ENCODE results near the gene CRISPLD2.

Gene CRISPLD2

DNA sequence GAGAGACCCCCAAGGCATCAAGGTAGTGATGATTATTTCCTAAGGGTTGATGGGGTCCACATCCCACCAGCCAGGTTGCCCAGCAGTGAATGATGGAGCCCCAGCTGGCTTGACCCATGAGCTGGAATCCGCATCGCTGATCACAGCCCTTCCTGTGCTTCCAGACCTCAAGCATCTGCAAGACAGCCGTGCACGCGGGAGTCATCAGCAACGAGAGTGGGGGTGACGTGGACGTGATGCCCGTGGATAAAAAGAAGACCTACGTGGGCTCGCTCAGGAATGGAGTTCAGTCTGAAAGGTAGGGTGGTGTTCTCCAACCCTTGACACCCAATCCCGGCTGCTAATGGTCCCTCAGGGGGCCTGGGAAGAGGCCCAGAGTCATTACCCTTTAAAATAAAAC, 69.3 kb downstream of the CRISPLD2 start:
- TF ChIP-seq, protein P1, sequence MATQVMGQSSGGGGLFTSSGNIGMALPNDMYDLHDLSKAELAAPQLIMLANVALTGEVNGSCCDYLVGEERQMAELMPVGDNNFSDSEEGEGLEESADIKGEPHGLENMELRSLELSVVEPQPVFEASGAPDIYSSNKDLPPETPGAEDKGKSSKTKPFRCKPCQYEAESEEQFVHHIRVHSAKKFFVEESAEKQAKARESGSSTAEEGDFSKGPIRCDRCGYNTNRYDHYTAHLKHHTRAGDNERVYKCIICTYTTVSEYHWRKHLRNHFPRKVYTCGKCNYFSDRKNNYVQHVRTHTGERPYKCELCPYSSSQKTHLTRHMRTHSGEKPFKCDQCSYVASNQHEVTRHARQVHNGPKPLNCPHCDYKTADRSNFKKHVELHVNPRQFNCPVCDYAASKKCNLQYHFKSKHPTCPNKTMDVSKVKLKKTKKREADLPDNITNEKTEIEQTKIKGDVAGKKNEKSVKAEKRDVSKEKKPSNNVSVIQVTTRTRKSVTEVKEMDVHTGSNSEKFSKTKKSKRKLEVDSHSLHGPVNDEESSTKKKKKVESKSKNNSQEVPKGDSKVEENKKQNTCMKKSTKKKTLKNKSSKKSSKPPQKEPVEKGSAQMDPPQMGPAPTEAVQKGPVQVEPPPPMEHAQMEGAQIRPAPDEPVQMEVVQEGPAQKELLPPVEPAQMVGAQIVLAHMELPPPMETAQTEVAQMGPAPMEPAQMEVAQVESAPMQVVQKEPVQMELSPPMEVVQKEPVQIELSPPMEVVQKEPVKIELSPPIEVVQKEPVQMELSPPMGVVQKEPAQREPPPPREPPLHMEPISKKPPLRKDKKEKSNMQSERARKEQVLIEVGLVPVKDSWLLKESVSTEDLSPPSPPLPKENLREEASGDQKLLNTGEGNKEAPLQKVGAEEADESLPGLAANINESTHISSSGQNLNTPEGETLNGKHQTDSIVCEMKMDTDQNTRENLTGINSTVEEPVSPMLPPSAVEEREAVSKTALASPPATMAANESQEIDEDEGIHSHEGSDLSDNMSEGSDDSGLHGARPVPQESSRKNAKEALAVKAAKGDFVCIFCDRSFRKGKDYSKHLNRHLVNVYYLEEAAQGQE (IDR thresholded peaks at IDR 0.05; ENCODE audit: insufficient replicate concordance, low read depth) = no peak
- TF ChIP-seq SPI1 (IDR thresholded peaks at IDR 0.05; ENCODE audit: borderline replicate concordance, low read depth) (no peak), POLR2AphosphoS5 (IDR thresholded peaks at IDR 0.05; ENCODE audit: low read depth) (no peak), GABPA (IDR thresholded peaks at IDR 0.05; ENCODE audit: low read depth) (no peak)
- TF ChIP-seq, protein P2, sequence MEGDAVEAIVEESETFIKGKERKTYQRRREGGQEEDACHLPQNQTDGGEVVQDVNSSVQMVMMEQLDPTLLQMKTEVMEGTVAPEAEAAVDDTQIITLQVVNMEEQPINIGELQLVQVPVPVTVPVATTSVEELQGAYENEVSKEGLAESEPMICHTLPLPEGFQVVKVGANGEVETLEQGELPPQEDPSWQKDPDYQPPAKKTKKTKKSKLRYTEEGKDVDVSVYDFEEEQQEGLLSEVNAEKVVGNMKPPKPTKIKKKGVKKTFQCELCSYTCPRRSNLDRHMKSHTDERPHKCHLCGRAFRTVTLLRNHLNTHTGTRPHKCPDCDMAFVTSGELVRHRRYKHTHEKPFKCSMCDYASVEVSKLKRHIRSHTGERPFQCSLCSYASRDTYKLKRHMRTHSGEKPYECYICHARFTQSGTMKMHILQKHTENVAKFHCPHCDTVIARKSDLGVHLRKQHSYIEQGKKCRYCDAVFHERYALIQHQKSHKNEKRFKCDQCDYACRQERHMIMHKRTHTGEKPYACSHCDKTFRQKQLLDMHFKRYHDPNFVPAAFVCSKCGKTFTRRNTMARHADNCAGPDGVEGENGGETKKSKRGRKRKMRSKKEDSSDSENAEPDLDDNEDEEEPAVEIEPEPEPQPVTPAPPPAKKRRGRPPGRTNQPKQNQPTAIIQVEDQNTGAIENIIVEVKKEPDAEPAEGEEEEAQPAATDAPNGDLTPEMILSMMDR (IDR thresholded peaks at IDR 0.05; ENCODE audit: insufficient read depth, low read length) = no peak
- Histone ChIP-seq H3K27ac (replicated peaks) (no peak overlapping the region), H3K4me3 (replicated peaks; ENCODE audit: insufficient read depth, low read length) (no peak overlapping the region), H3K27me3 (ENCODE audit: insufficient read depth, poor library complexity, severe bottlenecking) (peaks cover 16% of the 10 kb centered on the region)
- DNase-seq (ENCODE audit: low read depth in 1 of 2, low spot score in 1 of 2) = no peak

DNA sequence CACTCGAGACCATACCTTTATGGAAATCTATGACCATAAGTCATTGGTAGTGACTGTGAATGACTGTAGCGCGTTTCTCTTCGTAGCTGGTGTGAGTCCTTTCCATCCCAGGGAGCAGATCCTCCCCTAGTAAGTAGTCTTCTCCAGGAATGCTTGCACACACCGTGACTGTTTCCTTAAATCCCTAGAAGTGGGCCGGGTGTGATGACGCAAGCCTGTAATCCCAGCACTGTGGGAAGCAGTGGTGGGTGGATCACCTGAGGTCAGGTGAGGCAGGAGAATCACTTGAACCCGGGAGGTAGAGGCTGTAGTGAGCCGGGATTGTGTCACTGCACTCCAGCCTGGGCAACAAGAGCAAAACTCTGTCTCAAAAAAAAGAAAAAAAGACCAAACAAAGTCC, 70.6 kb downstream of the CRISPLD2 start:
- DNase-seq (ENCODE audit: low read depth in 1 of 2, low spot score in 1 of 2) = no peak
- Histone ChIP-seq H3K4me3 (replicated peaks; ENCODE audit: insufficient read depth, low read length) (no peak overlapping the region), H3K27ac (replicated peaks) (no peak overlapping the region), H3K27me3 (ENCODE audit: insufficient read depth, poor library complexity, severe bottlenecking) (peaks cover 10% of the 10 kb centered on the region)
- TF ChIP-seq, protein P2 (IDR thresholded peaks at IDR 0.05; ENCODE audit: insufficient read depth, low read length) = no peak
- TF ChIP-seq POLR2AphosphoS5 (IDR thresholded peaks at IDR 0.05; ENCODE audit: low read depth) (no peak), SPI1 (IDR thresholded peaks at IDR 0.05; ENCODE audit: borderline replicate concordance, low read depth) (no peak), GABPA (IDR thresholded peaks at IDR 0.05; ENCODE audit: low read depth) (no peak)
- TF ChIP-seq, protein P1 (IDR thresholded peaks at IDR 0.05; ENCODE audit: insufficient replicate concordance, low read depth) = no peak

DNA sequence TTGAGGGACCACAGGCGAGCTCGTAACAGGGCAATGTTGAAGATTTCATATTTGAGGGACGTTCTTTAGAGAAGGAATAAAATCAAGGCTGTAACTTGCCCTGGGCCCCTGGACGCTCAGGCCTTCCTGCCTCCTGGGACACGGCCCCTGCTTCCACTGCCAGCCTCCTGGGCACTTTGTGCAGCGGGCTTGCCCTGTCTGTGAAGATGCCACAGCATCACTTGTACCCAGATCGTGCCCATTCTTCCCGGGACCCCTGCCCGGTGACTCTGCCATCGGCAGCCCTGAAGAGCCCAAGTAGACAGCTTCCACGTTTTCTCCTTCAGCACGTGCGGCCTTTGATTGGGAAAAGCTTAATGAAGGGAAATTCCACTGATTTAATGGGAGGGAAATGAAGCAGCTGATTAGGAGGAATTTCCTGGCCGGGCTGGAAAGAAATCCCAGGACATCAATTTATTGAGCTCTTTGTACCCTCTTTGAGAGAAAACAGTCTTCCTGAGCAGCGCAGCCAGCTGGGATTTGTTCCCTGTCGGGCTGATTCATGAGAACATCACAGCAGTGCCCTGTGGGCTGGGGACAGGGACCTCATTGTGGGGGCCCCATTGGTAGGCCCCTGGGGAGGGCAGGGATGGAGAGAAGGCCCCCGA, 71.5 kb downstream of the CRISPLD2 start:
- H3K27ac ChIP-seq (replicated peaks) = no peak overlapping the region
- H3K27me3 ChIP-seq (ENCODE audit: insufficient read depth, poor library complexity, severe bottlenecking) = peaks cover 9% of the 10 kb centered on the region
- TF ChIP-seq, protein P1 (IDR thresholded peaks at IDR 0.05; ENCODE audit: insufficient replicate concordance, low read depth) = no peak
- H3K4me3 ChIP-seq (replicated peaks; ENCODE audit: insufficient read depth, low read length) = no peak overlapping the region
- no peak for DNase-seq (ENCODE audit: low read depth in 1 of 2, low spot score in 1 of 2)

Measured in HL-60 (cell line).